Raji (cell line): ENCODE data around the gene TMEM39B.

Source experiments
- POLR2A ChIP-seq: IDR thresholded peaks from 2 replicates; pipeline ENCODE4 v1.6.1; 2011; ENCODE audit warnings: low read depth, low read length, control low read depth; ENCODE audit not compliant: insufficient read depth

Gene TMEM39B

DNA sequence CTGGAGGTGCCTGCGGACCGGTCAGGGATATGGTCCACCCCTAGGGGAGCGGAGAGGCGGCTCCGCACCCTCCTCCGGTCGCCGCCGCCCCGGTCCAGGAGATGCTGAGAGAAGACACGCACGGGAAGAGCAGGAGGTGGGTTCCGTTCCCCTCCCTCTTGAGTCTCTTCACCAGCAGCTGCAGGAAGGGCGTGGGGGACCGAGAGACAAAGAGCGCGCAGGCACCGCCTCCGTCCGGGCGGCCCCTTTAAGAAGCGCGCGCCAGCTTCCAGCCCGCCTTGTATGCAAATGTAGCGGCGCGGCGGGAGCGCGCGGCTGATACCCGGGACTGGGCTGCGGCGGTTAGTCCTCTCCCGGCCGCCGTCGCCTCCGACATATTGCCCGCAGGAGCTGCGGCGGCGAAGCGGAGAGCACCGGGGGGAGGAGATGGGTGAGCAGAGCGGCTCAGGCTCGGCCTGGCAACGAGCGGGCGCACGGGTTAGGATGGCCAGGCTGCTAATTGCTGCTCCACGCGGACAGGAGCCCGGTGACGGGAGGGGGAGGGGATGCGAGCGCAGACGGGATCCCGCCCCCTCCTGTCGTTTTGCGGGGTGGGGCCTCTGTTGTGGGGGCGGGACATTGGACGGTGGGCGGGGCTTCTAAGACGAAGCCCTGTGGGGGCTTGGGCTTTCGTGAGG, at the start of gene TMEM39B:
Gene TMEM39B, plus strand, starts transcription at position 318 of the 677 bp plus-strand sequence. Its CDS starts 109 bp downstream, at position 427.
- peak; percentile 89 for TF ChIP-seq POLR2A

DNA sequence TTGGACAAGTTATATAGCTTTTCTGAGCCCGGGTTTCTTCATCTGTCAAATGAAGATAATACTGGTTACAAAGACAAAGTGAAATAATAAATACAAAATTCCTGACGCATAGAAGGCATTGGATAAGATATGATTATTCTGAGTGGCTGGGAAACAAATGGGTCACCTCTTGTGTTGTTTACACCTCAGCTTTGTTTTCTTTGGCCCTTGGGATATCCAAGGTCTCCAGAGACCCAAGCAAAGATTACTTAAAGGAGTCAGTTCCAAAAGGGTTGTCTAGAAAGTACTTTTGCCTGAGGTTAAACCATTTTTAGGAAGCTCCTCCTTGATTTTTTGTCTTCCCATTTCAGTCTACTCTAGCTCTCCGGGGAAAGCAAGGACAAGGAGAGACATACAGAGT, 49.4 kb upstream of the TMEM39B start:
- TF ChIP-seq POLR2A, result no peak

- TF ChIP-seq POLR2A, result no peak
These were observed 47.2 kb upstream of the TMEM39B start for GRCh38 chr1:32025515-32025914.

DNA sequence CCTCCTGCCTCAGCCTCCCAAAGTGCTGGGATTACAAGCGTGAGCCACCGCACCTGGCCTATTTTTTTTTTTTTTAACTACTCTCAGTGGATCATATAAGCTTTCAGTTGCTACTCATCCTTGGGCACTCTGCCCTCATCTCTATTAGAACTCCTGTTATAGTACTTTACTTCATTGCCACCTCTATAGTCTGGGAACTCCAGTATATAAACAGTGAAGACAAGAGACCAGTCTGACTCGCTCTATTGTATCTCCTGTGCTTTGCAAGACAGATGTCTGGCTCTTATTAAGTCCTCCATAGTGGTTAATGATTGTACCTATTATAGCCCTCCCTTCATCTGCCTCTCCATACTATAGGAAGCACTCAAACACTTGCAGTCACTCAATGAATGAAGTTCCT, 44.0 kb upstream of the TMEM39B start:
- TF ChIP-seq POLR2A, result no peak

GRCh38 chr1:32031578-32032274, 41.0 kb upstream of the TMEM39B start:
- TF ChIP-seq POLR2A, result no peak

GRCh38 chr1:32032275-32032615, 40.5 kb upstream of the TMEM39B start:
- TF ChIP-seq POLR2A, result no peak

- TF ChIP-seq POLR2A, result no peak
These were observed 37.6 kb upstream of the TMEM39B start for GRCh38 chr1:32035119-32035518.

DNA sequence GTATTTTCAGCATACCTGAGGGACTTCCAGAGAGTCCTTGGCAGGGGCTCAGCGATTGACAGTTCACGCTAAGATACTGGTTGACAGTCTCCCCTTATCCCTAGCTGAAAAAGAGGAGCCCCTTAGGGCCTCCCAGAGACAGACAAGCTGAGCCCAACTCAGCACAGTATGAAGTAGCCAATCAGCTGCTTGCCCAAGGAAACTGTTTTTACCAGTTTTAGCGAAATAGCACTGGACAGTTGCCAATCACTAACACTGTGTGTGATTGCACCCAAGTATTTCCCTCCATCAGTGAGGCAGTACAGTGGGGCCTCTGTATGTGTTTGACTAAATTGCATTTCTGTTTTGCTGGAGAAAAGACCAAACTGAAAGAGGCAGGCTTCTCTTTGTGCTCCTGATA, 32.0 kb upstream of the TMEM39B start:
- TF ChIP-seq POLR2A, result no peak

- TF ChIP-seq POLR2A, result no peak
These were observed 30.4 kb upstream of the TMEM39B start for GRCh38 chr1:32042330-32042729.

- no peak for TF ChIP-seq POLR2A
These were observed 28.5 kb upstream of the TMEM39B start for GRCh38 chr1:32044234-32044633.

GRCh38 chr1:32045772-32046171, 27.0 kb upstream of the TMEM39B start:
- TF ChIP-seq POLR2A, result no peak

DNA sequence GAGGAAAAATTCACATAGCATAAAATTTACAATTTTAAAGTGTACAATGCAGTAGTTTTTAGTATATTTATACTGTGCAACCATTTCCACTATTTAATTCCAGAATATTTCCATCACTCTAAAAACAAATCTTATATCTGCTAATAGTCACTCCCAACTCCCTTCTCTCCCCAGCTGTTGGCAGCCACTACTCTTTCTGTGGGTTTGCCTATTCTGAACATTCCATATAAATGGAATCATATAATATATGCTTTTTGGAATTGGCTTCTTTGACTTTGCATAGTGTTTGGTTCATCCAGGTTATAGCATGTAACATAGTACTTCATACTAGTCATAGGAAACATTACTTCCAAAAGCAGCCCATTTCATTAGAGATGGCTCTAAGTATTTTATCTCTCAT, 25.0 kb upstream of the TMEM39B start:
- TF ChIP-seq POLR2A, result no peak

GRCh38 chr1:32048440-32048839, 24.3 kb upstream of the TMEM39B start:
- no peak for TF ChIP-seq POLR2A

- TF ChIP-seq POLR2A, result no peak
These were observed 21.0 kb upstream of the TMEM39B start for GRCh38 chr1:32051706-32052105.

- no peak for TF ChIP-seq POLR2A
These were observed 19.9 kb upstream of the TMEM39B start for GRCh38 chr1:32052887-32053286.

DNA sequence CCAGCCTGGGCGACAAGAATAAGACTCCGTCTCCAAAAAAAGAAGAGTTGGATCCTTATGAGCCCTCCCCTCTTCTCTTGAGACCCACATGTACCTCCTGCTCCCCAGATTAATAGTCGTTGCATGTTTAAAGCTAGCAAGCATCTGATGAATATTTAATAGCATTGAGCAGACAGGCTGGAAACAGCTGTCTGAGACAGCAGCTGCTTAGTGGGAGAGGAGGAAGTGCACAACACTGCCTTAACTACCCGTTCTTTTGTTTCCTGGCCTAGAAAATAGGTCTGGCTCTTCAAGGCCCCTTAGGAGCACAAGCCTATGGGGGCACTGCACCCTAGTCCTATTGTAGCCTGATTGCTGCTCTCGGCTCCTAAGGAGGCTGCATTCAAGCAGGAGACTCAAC, 17.3 kb upstream of the TMEM39B start:
- no peak for TF ChIP-seq POLR2A

GRCh38 chr1:32056598-32056997, 16.1 kb upstream of the TMEM39B start:
- TF ChIP-seq POLR2A, result no peak
